Right cardiac atrium (tissue), 5 donors: ENCODE results near the gene NCK2. TPM values are rescaled to one million over a fixed set of nuclear protein-coding genes. Genes with fewer than 3 reads are reported as not detected.
A peak's percentile ranks its signal among the peaks of the same experiment; 100 is the strongest.

Experiments
- ATAC-seq, 2 donors: fragments of 200-7000 bp; cut with Tn5 transposase; one replicate each; pipeline versions ENCODE4 v1.8.0 to v1.9.1; 2020; ENCODE audit warnings: moderate library complexity in 2 of 2, mild to moderate bottlenecking in 1 of 2
- DNase-seq, 3 donors: peaks; one replicate each; pipeline ENCODE4 v3.0.0-alpha.2; 2020
- H3K27ac ChIP-seq: one replicate; pipeline ENCODE4 v1.5.1; 2013; ENCODE audit warnings: mild to moderate bottlenecking, low read length, control low read depth, moderate library complexity
- H3K27me3 ChIP-seq: one replicate; pipeline ENCODE4 v1.6.1; 2013; ENCODE audit not compliant: control insufficient read depth, insufficient read depth
- H3K4me1 ChIP-seq: one replicate; pipeline ENCODE4 v1.6.1; 2013; ENCODE audit warnings: low read length; ENCODE audit not compliant: control insufficient read depth, insufficient read depth
- H3K4me3 ChIP-seq: one replicate; pipeline ENCODE4 v1.5.1; 2013; ENCODE audit warnings: low read length, control low read depth
- H3K9me3 ChIP-seq: one replicate; pipeline ENCODE4 v1.6.1; 2013; ENCODE audit warnings: low read length; ENCODE audit not compliant: control insufficient read depth
- WGBS: extraction: QIAGEN DNeasy Blood & Tissue Kit; methylation state at CpG from one replicate; pipeline ENCODE4 v1.1.7; 2013; 5-methylcytosine and 5-hydroxymethylcytosine counted together
- intact Hi-C, 4 donors: fragments of 100-400 bp; cut with DNase I; formaldehyde crosslinking; loops; one replicate each; pipeline versions ENCODE4 v1.11.0 to v1.14.0; 2022 to 2023
- polyA plus RNA-seq: library from polyadenylated mRNA; stranded (reverse); fragments of 200-250 nt; gene quantifications from one replicate; pipeline ENCODE4 v1.2.3, GENCODE V29; 2013
- total RNA-seq, 4 donors: library from RNA; stranded (reverse); fragmentation: NEBNext Ultra II Directional; extraction: Animal tissue kit (Norgen Biotek cat#: 25700); gene quantifications; one replicate each; pipeline ENCODE4 v1.2.1, GENCODE V29; 2021
- donor health status: healthy with polysubstance abuse.
- donor health status: DM: no; HTN: yes; CAD: no.
- donor health status: DM: no; HTN: no; CAD: no.
- donor health status: DM: no; HTN: yes; CAD: no; lungs with severe emphysema.
- donor health status: DM: yes; HTN: yes; CAD: no.

Gene NCK2
- total and polyA plus RNA-seq, 5 donors, result 29.9 to 39.5 (median 31.1) TPM

DNA sequence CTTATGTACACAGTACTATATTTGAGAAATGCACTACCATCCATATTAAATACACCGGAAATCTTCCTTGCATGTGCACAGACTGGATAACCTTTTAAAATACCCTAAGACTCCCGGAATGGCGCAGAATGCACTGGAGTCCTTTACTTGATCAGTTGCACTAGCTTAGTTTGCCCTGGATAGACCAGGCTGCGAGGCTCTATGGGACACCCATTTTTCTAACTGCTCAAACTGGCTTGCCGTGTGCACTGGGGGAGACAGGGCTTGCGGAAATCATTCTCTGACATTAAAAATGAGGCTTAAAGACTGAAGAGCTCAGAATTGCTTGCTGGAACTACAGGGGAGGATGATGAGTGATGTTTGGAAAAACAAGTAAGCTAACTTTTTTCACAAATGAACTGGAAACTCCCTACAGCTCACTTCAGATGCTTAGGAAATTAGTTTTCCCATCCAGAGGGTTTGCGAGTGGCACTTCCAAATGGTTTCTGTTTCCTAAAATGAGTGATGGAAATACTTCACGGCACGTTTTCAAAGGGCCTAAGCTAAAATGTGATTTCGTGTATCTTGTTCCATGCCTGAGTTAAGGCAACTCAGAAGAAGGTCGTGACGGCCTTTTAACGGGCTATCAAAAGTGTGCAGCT lies 2.7 kb downstream of the NCK2 start:
- intact Hi-C loops, result loop anchor here in 1 of 4 donors (10.0 kb wide), 1 partner anchor 47 kb away; no protein-coding TSS in a partner anchor
- Histone ChIP-seq H3K4me1 (peaks cover 29% of the 10 kb centered on the region), H3K27me3 (no peaks in the 10 kb centered on the region), H3K9me3 (no peaks in the 10 kb centered on the region), H3K27ac (no peak overlapping the region), H3K4me3 (peak overlapping the region; percentile 85)
- 66% methylated on average over 13 of the region's 13 CpGs for WGBS
- DNase-seq (no peak), ATAC-seq (no peak)

GRCh38 chr2:105747991-105748390 lies 3.3 kb downstream of the NCK2 start:
- DNase-seq, result no peak
- H3K27ac ChIP-seq, result no peak overlapping the region
- H3K4me3 ChIP-seq, result no peak overlapping the region
- H3K9me3 ChIP-seq, result no peaks in the 10 kb centered on the region
- intact Hi-C loops, result loop anchor here in 1 of 4 donors (10.0 kb wide), 1 partner anchor 47 kb away; no protein-coding TSS in a partner anchor
- WGBS, result 58% methylated on average over 4 of the region's 4 CpGs
- no peak for ATAC-seq
- H3K4me1 ChIP-seq, result peaks cover 29% of the 10 kb centered on the region
- no peaks in the 10 kb centered on the region for H3K27me3 ChIP-seq

DNA sequence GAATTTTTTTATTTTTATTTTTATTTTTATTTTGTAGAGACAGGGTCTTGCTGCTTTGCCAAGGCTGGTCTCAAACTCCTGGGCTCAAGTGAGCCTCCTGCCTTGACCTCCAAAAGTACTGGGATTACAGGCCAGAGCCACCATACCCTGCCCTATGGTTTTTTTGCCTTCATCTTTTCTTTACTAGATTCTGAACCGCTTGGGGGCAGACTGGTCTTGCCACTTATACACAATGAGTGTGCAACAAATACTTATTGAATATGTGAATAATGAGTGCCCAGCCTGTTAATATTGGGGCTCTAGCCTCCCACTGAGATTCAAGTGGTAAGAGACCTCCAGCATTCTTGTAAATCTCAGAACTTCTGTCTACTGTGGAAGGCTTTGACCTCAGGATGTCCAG lies 3.9 kb downstream of the NCK2 start:
- Histone ChIP-seq H3K4me3 (no peak overlapping the region), H3K27ac (no peak overlapping the region), H3K4me1 (peaks cover 35% of the 10 kb centered on the region), H3K27me3 (no peaks in the 10 kb centered on the region), H3K9me3 (no peaks in the 10 kb centered on the region)
- intact Hi-C loops, result loop anchor here in 1 of 4 donors (10.0 kb wide), 1 partner anchor 46 kb away; no protein-coding TSS in a partner anchor
- DNase-seq (no peak), ATAC-seq (no peak)
- 69% methylated on average over 1 of the region's 1 CpG for WGBS

- intact Hi-C loops, result loop anchor here in 1 of 4 donors (10.0 kb wide), 1 partner anchor 45 kb away; no protein-coding TSS in a partner anchor
- no peaks in the 10 kb centered on the region for H3K27me3 ChIP-seq
- H3K27ac ChIP-seq, result no peak overlapping the region
- 87% methylated on average over 18 of the region's 18 CpGs for WGBS
- H3K4me1 ChIP-seq, result peaks cover 40% of the 10 kb centered on the region
- DNase-seq (no peak), ATAC-seq (no peak)
- H3K4me3 ChIP-seq, result no peak overlapping the region
- no peaks in the 10 kb centered on the region for H3K9me3 ChIP-seq
Measured at GRCh38 chr2:105749583-105750400, 5.1 kb downstream of the NCK2 start.

DNA sequence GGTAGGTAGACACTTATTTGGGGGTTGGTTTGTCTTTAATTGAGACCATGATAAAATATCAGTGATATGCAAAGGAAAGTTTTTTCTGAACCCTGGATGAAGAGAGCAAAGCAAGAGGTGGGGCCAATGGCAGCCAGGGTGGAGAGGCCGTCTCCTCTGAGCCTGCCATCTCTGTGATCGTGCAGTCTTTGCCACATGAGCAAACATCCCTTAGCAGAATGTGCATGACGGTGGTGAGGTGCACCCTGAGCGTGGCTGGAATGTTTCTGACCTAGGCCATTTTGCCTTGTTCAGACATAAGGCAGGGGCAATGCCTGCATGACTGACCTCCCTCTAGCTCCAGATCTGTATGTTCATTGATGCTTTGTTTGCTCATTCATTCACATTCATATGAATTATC lies 6.0 kb downstream of the NCK2 start:
- no peak overlapping the region for H3K4me3 ChIP-seq
- no peak for DNase-seq
- intact Hi-C loops, result no loop called here
- H3K4me1 ChIP-seq, result peaks cover 41% of the 10 kb centered on the region
- 96% methylated on average over 4 of the region's 4 CpGs for WGBS
- no peaks in the 10 kb centered on the region for H3K9me3 ChIP-seq
- H3K27me3 ChIP-seq, result no peaks in the 10 kb centered on the region
- ATAC-seq, result no peak
- no peak overlapping the region for H3K27ac ChIP-seq

GRCh38 chr2:105751272-105751671 lies 6.6 kb downstream of the NCK2 start:
- H3K4me1 ChIP-seq, result peaks cover 40% of the 10 kb centered on the region
- H3K9me3 ChIP-seq, result no peaks in the 10 kb centered on the region
- DNase-seq, result no peak
- H3K4me3 ChIP-seq, result no peak overlapping the region
- H3K27ac ChIP-seq, result no peak overlapping the region
- H3K27me3 ChIP-seq, result no peaks in the 10 kb centered on the region
- ATAC-seq, result no peak
- 95% methylated on average over 3 of the region's 3 CpGs for WGBS
- intact Hi-C loops, result no loop called here

- intact Hi-C loops, result no loop called here
- Histone ChIP-seq H3K4me1 (peaks cover 36% of the 10 kb centered on the region), H3K27me3 (no peaks in the 10 kb centered on the region), H3K9me3 (no peaks in the 10 kb centered on the region), H3K27ac (no peak overlapping the region), H3K4me3 (no peak overlapping the region)
- DNase-seq (no peak), ATAC-seq (no peak)
- 86% methylated on average over 5 of the region's 5 CpGs for WGBS
Measured at GRCh38 chr2:105752691-105753358, 8.1 kb downstream of the NCK2 start.

DNA sequence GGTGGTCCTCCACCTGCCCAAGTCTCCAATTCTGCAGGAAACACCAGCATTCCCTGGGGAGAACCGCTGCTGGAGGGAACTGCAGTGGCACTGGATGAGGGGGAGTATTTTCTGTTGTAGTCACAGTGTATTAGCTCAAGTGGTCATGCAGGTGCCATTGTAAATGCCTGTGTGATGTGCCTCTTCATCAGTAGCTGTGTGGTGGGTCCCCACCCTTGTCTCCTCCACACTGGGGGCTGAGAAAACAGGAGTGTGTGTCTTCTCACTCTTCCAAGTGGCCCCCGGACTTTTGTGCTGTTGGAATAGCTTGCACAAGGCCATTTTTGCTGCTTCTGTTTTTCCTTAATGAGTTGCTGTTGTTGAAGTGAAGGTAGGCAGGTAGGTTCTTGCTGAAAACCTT lies 8.7 kb downstream of the NCK2 start:
- H3K27me3 ChIP-seq, result no peaks in the 10 kb centered on the region
- H3K4me3 ChIP-seq, result no peak overlapping the region
- intact Hi-C loops, result no loop called here
- no peak for ATAC-seq
- H3K9me3 ChIP-seq, result no peaks in the 10 kb centered on the region
- H3K4me1 ChIP-seq, result peaks cover 32% of the 10 kb centered on the region
- WGBS, result 42% methylated on average over 2 of the region's 2 CpGs
- H3K27ac ChIP-seq, result no peak overlapping the region
- no peak for DNase-seq

GRCh38 chr2:105754011-105754410 lies 9.3 kb downstream of the NCK2 start:
- ATAC-seq, result no peak
- no peak overlapping the region for H3K27ac ChIP-seq
- 64% methylated on average over 5 of the region's 5 CpGs for WGBS
- H3K9me3 ChIP-seq, result no peaks in the 10 kb centered on the region
- DNase-seq, result no peak
- intact Hi-C loops, result no loop called here
- no peaks in the 10 kb centered on the region for H3K27me3 ChIP-seq
- peaks cover 31% of the 10 kb centered on the region for H3K4me1 ChIP-seq
- H3K4me3 ChIP-seq, result no peak overlapping the region

DNA sequence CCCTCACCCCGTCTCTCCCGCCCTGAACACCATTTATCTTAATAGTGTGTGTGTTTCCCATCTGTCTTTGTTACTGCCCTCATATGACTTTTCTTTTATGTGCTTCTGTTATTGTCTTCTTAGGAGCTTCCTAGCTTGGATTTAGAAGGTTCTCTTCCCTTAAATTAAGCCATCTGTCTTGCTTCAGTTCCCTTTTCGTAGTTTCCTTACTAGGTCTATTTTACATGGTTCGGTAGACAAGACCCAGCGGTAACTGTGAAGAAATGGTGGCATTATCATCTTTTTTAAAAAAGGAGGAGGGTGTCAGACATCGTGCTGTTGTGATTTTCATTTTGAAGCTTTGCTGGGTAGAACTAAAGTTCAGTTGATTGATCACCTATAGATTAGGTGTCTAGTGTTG lies 10.3 kb downstream of the NCK2 start:
- WGBS, result 71% methylated on average over 6 of the region's 6 CpGs
- peaks cover 23% of the 10 kb centered on the region for H3K4me1 ChIP-seq
- no peaks in the 10 kb centered on the region for H3K27me3 ChIP-seq
- H3K27ac ChIP-seq, result no peak overlapping the region
- intact Hi-C loops, result no loop called here
- ATAC-seq (no peak), DNase-seq (no peak)
- H3K4me3 ChIP-seq, result no peak overlapping the region
- H3K9me3 ChIP-seq, result no peaks in the 10 kb centered on the region

DNA sequence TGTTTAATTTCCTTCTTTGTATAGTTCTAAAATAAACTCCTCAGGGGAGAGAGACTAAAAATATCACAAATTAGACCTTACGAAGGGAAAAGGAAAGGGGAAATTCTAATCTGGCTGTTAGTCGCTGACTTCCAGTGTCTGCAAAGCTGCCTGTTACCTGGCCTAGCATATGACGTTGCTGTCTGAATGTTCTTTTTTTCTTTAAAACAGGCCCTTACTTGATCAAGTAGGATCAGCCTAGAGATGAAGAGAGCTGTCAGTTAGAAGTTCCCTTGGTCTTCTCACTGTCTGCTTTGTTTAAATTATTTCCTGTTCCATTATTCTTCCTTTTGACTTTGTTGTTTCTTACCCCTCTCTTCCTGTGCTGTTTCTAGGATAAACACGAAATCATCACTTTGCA lies 11.2 kb downstream of the NCK2 start:
- intact Hi-C loops, result no loop called here
- no peak overlapping the region for H3K4me3 ChIP-seq
- ATAC-seq, result no peak
- no peak for DNase-seq
- H3K9me3 ChIP-seq, result no peaks in the 10 kb centered on the region
- no peak overlapping the region for H3K27ac ChIP-seq
- WGBS, result 38% methylated on average over 4 of the region's 4 CpGs
- peaks cover 16% of the 10 kb centered on the region for H3K4me1 ChIP-seq
- no peaks in the 10 kb centered on the region for H3K27me3 ChIP-seq
